Pons (tissue), 1 donor: ENCODE measurements around the gene MEGF11.

Experiments used
- DNase-seq: peaks from one replicate; pipeline ENCODE4 v3.0.0-alpha.2; 2016; ENCODE audit warnings: low spot score

MEGF11 gene

DNA sequence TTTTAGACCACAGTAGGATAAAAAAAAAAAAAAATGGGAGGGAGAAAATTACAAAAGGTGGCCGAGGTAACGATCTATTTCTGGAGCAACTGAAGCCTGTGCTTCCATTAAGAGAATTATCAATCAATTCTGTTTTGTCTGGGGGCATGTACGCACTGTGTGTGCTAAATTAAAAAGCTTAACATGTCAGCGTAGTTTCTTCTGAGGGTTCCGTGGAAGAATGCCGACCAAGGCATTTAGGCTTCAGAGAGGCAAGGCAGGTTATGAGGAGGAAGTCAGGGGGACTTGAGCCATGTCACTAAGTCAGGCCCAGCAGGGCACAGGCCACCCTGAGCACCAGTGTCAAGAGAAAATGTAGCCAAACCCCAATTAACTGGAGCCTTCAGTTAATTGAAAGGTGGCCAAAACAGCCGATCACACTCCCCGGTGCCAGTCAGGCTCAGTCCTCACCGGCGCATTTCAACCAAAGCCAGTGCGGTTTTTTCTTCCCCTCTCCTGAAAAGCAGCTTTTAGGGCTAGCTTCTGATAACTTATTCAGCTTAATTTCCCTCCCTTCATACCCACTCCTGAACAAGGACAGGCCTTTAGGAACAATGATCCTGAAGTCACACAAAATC, 113.9 kb downstream of the MEGF11 start:
- DNase-seq, result no peak

DNA sequence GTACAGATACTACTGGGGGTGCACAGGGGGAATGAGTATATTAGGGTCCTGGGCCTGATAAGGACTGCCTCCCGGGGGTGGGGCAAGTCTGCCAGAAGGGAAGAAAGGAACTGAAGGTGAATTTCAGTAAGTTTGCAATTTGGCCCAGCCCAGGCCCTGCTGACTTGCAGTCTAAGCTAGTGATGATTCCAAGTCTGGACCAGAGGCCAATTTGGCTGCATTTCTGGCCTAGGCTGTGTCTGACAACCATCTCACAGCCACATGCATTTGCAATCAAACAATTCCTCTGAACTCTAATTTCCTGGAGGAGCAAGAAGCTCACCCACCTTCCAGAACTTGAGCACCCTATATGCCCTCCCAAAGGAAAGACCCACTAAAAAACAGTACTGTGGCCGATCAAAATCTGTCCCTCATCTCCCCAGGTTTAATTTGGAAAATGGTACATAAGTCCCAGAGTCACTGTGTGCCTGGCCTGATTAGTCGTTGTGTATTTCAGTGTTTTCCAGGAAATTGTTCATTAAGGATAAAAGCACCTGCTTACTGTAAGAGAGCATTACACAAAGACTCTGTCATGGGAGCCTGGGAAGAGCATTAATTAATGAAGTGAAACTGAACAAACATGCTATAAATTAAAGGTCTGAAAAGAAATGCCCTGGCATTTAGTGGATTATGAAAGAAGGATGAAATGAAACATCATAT, 114.5 kb downstream of the MEGF11 start:
- no peak for DNase-seq

- DNase-seq, result no peak
Measured at GRCh38 chr15:66138096-66138783, 115.3 kb downstream of the MEGF11 start.

DNA sequence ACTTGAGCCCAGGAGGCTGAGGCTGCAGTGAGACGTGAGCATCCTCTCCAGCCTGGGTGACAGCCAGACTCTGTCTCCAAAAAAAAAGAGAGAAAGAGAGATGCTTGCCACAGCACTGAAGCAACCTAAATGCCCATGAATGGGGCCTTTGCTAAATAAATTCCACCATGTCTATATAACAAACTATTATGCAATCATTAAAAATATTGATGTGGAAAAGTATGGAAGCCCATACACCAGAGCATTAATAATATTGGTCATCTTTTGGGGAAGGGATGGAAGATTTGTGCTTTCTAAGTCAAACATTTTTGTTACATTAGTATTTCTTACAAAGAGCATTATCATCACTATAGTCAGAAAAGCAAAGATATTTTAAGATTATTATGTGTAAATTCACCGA, 116.6 kb downstream of the MEGF11 start:
- no peak for DNase-seq

DNA sequence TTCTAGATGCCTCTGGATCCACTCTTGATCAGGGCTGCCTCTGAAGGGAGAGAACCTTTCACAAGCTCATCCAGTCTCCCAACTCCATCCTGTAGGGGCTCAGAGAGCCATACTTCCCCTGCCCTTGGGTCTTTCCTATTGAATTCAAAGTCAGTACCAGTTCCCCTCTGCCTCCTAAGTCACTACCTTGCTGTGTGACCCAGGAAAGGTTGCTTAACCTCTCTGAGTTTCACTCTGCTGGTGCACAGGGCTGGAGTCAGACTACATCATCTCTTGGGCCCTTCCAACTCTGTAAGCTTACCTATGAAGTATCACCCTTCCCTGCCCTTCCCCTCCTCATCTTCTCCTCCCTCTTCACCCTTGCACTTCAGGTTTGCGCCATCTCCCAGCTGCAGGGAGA, 117.9 kb downstream of the MEGF11 start:
- no peak for DNase-seq

GRCh38 chr15:66134284-66134683, 119.3 kb downstream of the MEGF11 start:
- DNase-seq, result no peak

GRCh38 chr15:66133247-66133885, 120.2 kb downstream of the MEGF11 start:
- DNase-seq, result peak; percentile 81

GRCh38 chr15:66132251-66132816, 121.2 kb downstream of the MEGF11 start:
- DNase-seq, result no peak

- DNase-seq, result no peak
Measured at GRCh38 chr15:66131831-66132230, 121.7 kb downstream of the MEGF11 start.

GRCh38 chr15:66131200-66131599, 122.3 kb downstream of the MEGF11 start:
- no peak for DNase-seq

DNA sequence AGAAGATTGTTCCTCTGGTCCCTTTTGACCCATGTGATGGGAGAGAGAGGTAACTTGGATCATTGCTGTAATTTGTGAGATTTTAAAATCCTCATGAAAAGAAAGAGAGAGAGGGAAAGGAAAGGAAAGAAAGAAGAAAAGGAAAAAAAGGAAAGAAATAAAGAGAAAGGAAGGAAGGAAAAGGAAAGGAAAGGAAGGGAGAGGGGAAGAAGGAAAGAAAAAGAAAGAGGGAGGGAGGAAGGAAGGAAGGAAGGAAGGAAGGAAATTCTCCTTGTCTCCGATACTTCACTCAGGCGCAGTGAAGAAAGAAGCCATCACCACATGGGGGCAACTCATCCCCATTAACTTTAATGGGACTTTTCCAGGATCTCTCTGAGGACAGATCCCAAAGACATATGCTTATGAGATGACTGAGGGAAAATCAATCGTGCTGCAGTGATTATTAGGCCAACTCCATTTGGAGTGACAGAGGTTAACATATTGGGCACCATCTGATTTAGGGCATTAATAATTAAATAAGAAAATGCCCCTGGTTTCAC, 123.0 kb downstream of the MEGF11 start:
- DNase-seq, result no peak

DNA sequence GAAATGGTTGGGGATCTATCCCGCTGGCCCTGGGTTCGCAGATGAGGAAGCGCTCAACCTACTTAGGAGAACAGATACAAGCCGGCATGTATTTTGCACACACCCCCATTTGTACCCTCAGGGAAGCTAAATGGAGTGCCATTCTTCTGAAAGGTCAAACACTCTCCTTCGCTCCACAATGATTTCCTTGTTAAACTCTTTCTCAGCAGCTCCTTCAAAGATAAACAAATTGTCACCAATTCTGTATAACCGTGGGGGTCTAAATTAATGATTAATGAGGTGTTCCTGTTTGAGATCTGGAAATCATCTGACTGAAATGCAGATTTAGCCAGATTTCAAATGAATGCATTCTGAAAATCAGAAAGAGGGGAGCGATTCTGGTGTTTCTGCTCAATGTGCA, 124.0 kb downstream of the MEGF11 start:
- peak; percentile 14 for DNase-seq

DNA sequence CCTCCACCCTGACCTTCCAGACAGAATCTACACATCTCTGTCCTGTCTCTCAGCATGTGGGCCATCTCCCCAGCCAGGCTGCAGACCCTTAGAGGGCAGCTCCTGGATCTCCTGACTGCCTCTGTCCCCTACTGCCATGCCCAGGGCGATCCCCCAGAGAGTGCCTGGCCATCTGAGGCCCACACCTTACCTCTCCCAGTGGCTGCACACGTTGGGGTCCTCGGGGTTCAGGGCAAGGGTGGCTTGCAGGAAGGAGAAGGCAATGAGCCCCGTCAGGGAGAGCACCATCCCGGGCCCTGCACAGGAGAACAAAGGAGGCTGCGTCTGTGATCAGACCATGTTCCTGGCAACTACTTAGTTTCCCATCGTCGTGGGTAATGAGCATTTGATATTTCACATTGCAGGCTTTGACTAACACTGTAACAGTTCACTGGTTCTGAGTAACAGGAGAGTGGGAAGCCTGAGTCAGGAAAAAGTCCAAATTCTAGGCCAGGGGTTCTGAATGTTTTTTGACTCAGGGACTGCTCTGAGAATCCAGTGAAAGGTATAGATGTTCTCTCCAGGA, 125.4 kb downstream of the MEGF11 start:
- DNase-seq, result no peak

DNA sequence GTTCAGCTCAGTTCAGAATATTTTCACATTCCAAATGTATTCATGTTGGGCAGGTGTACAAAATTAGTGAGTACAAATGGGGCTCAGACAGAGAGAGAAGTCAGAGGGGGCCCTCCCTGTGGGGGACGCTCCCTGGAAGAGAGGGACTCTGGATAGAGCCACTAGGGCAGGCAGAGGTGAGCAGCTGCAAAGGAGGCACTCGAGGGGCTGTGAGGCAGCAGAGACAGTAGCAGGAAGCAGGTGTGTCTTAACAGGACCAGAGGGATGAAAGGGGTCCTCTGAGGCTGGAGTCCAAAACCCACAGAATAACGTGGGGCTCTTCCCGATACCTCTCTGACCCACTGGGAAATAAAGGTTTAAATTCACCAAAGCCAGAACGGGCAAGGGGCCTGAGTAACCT, 127.1 kb downstream of the MEGF11 start:
- DNase-seq, result no peak

- DNase-seq, result no peak
Measured at GRCh38 chr15:66126031-66126441, 127.5 kb downstream of the MEGF11 start.

DNA sequence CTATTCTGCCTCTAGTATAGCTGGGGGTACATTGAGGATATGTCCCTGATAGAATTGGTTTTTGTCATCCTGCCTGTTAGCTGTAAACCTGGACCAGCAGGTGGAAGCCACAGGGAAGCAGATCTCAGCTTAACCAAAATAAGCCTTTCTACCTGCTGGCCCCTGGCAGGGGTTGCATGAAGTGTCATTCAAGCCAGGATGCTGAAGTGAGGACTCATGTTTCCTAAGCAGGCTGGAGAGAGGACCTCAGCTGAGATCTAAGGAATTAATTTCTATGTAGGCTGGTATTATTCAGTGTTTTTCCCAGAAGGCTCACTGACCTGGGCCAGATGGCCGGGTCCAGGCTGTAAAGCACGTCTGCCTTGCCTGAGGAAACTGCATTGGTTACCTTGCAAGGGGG, 128.9 kb downstream of the MEGF11 start:
- no peak for DNase-seq

DNA sequence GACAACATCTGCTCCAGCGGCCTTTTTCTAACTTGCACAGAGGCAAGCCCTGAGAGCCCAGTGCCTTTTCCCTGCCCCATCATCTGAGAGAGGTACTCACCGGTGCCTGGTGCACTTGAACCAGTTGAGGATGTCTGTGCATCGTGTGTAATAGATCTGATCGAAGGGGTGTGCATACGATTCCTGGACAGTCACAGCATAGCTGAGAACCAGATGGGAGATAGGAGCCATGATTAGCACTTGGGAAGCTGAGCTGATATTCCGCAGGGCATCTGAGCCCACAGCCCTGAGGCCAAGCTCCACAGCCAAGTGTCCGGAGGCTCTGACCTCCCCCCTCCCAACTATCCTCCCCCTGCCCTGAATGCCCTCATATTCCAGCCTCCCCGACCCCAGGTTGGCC, 129.8 kb downstream of the MEGF11 start:
- no peak for DNase-seq

DNA sequence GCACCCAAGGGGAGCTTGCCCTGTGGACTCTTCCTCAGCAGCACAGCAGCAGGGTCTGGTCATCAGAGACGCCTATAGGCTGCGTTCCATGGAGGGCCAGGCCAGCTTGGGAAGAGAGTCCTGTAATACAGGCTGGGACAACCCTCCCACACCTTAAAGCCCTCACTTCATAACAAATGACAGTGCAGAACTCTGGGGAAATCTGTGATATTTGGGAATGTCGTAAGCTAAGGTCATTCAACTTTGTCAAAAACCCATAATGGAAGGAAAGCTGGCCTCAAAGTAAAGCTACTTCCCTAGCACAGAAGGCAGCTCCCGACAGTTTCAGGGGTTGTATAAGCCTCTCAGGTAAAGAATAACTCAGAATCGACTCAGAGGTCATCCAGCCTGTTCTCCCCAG, 133.1 kb downstream of the MEGF11 start:
- no peak for DNase-seq

GRCh38 chr15:66117841-66118240, 135.7 kb downstream of the MEGF11 start:
- no peak for DNase-seq

GRCh38 chr15:66115568-66116206, 137.9 kb downstream of the MEGF11 start:
- no peak for DNase-seq

- no peak for DNase-seq
Measured at GRCh38 chr15:66114863-66115425, 138.6 kb downstream of the MEGF11 start.
